K562 (cell line): ENCODE data around the gene SFTPB. TPM values are rescaled to one million over a fixed set of nuclear protein-coding genes. Genes with fewer than 3 reads are reported as not detected.

Experiments used
- ARID1B ChIP-seq: fragments of 450-650 bp; IDR thresholded peaks from 2 replicates; pipeline ENCODE4 v1.6.1; 2016; ENCODE audit warnings: antibody characterized with exemption, mild to moderate bottlenecking, inconsistent platforms
- CBX2 ChIP-seq: fragments of 200-600 bp; sonication (generic); IDR thresholded peaks from one replicate; pipeline ENCODE4 v1.6.1; 2012; ENCODE audit warnings: mild to moderate bottlenecking, low read length, inconsistent platforms; ENCODE audit not compliant: insufficient read depth, poor library complexity, severe bottlenecking
- DIDO1 ChIP-seq: fragments of 450-650 bp; IDR thresholded peaks from 2 replicates; pipeline ENCODE4 v1.6.1; 2016; ENCODE audit warnings: low read depth, missing biosample characterization, missing genetic modification characterization
- RNF2 ChIP-seq: sonication (generic); IDR thresholded peaks from 2 replicates; pipeline ENCODE4 v1.6.1; 2016
- STAT5B ChIP-seq: fragments of 250-450 bp; sonication (Bioruptor Pico); IDR thresholded peaks from 2 replicates; pipeline ENCODE4 v1.8.0; 2021; ENCODE audit warnings: mild to moderate bottlenecking, inconsistent platforms
- TAF7 ChIP-seq: fragments of 450-650 bp; IDR thresholded peaks from 2 replicates; pipeline ENCODE4 v1.6.1; 2016; ENCODE audit warnings: missing genetic modification characterization, missing compliant biosample characterization
- ZFP1 ChIP-seq: fragments of 450-650 bp; formaldehyde crosslinking; IDR thresholded peaks from 2 replicates; pipeline ENCODE4 v1.4.0; 2020; ENCODE audit warnings: mild to moderate bottlenecking, mixed read lengths
- polyA plus RNA-seq, 8 experiments: library from polyadenylated mRNA; depleted of rRNA in 4 of 8; stranded (reverse) in 5 of 8; unstranded in 3 of 8; fragments of >200 nt; fragmentation: Nextera tagmentation in 2 of 8; fragmentation: Illumina TruSeq in 1 of 8; extraction: Ambion mirVana in 2 of 8; extraction: Trizol in 1 of 8; gene quantifications; 2 replicates each; pipeline versions ENCODE4 v1.2.1 to v1.2.3, GENCODE V29; 2011 to 2014; ENCODE audit warnings: inconsistent platforms in 1 of 8, missing spikeins in 1 of 8
- total RNA-seq, 7 experiments: library from RNA; depleted of rRNA in 6 of 7; stranded (reverse); fragments of >200 nt in 6 of 7; fragmentation: Illumina TruSeq in 2 of 7; extraction: Trizol in 2 of 7; gene quantifications; 2 replicates each; pipeline versions ENCODE4 v1.2.1 to v1.2.3, GENCODE V29; 2011 to 2021; ENCODE audit warnings: low replicate concordance in 1 of 7
- TF ChIP-seq, protein P1 (sequence below): fragments of 450-650 bp; IDR thresholded peaks from 2 replicates; pipeline ENCODE4 v1.6.1; 2016; ENCODE audit warnings: antibody characterized with exemption
- TF ChIP-seq, protein P2 (sequence below), 2 experiments: fragments of 450-650 bp; conservative IDR thresholded peaks; 2 replicates each; pipeline ENCODE4 v1.6.1; 2017; ENCODE audit warnings: mild to moderate bottlenecking in 2 of 2, moderate library complexity in 2 of 2
- TF ChIP-seq, protein P3 (sequence below): fragments of 450-650 bp; formaldehyde crosslinking; IDR thresholded peaks from 2 replicates; pipeline ENCODE4 v1.4.0; 2020; ENCODE audit warnings: mild to moderate bottlenecking, moderate library complexity
- TF ChIP-seq, protein P4 (sequence below): sonication (generic); formaldehyde crosslinking; IDR thresholded peaks from 2 replicates; pipeline ENCODE4 v1.8.1; 2023; ENCODE audit warnings: mild to moderate bottlenecking, missing genetic modification reagents, moderate library complexity
- TF ChIP-seq, protein P5 (sequence below): sonication (generic); formaldehyde crosslinking; IDR thresholded peaks from 2 replicates; pipeline ENCODE4 v1.9.0; 2022; ENCODE audit warnings: mild to moderate bottlenecking, missing genetic modification reagents
- TF ChIP-seq, protein P6 (sequence below): fragments of 450-650 bp; IDR thresholded peaks from 2 replicates; pipeline ENCODE4 v1.6.1; 2016; ENCODE audit warnings: borderline replicate concordance
- TF ChIP-seq, protein P7 (sequence below): fragments of 450-650 bp; IDR thresholded peaks from 2 replicates; pipeline ENCODE4 v1.6.1; 2018; ENCODE audit not compliant: partially characterized antibody

SFTPB gene
- total and polyA plus RNA-seq, 9 of the 15 experiments (the other 6 are each of a cell fraction or from before 2014, with no cell fraction given): 0.03 to 7.0 TPM; not detected in 7

DNA sequence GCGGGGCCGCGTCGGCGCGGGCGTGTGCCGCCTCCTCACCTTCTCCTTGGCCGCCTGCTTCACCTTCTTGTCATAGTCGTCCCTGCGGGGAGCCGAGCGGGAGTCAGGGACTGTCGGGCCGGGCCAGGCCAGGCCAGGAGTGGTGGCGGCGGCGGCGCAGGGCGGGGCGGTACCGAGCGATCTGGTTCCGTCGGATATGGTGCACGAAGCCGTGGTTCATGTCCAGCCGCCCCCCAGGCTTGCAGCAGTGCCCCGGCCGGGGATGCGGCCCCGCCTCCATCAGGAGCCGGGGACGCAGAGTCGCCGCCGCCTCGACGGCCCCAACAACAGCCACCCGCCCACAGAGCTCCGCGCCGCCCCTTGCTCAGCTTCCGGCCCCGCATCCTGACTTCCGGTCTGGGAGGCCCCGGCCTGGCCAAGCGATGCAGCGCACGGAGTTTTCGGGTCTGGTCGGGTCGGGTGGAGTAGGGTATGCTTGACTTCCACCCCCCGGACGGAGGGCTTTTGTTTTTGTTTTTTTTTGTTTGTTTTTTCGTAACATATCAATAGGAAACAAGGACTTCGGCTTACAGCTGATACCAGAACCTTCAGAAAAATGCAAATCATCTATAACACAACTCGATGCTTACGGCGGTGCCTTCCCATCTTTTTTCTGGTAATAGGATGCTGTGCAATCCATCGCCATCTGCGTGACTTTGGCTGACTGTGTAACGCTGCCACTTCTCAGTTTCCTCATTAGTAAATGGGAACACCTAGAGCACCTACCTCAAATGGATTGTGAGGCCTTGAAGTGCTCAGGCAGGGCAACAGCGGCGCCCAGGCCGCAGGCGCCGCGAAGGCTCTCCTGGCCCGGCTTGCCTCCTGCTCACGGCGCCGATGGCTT is 56.1 kb downstream of the SFTPB start, which contains the start of gene C2orf68 (continued):
- TF ChIP-seq, protein P1, sequence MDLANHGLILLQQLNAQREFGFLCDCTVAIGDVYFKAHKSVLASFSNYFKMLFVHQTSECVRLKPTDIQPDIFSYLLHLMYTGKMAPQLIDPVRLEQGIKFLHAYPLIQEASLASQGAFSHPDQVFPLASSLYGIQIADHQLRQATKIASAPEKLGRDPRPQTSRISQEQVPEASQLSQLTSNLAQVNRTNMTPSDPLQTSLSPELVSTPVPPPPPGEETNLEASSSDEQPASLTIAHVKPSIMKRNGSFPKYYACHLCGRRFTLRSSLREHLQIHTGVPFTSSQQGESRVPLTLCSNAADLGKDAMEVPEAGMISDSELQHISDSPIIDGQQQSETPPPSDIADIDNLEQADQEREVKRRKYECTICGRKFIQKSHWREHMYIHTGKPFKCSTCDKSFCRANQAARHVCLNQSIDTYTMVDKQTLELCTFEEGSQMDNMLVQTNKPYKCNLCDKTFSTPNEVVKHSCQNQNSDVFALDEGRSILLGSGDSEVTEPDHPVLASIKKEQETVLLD: no peak
- no peak for TF ChIP-seq CBX2
- TF ChIP-seq, protein P2, sequence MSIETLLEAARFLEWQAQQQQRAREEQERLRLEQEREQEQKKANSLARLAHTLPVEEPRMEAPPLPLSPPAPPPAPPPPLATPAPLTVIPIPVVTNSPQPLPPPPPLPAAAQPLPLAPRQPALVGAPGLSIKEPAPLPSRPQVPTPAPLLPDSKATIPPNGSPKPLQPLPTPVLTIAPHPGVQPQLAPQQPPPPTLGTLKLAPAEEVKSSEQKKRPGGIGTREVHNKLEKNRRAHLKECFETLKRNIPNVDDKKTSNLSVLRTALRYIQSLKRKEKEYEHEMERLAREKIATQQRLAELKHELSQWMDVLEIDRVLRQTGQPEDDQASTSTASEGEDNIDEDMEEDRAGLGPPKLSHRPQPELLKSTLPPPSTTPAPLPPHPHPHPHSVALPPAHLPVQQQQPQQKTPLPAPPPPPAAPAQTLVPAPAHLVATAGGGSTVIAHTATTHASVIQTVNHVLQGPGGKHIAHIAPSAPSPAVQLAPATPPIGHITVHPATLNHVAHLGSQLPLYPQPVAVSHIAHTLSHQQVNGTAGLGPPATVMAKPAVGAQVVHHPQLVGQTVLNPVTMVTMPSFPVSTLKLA (conservative IDR thresholded peaks at IDR 0.05): peak; percentile 60 to 75
- TF ChIP-seq TAF7 (tag): peak; percentile 78
- TF ChIP-seq RNF2: no peak
- TF ChIP-seq, protein P3, sequence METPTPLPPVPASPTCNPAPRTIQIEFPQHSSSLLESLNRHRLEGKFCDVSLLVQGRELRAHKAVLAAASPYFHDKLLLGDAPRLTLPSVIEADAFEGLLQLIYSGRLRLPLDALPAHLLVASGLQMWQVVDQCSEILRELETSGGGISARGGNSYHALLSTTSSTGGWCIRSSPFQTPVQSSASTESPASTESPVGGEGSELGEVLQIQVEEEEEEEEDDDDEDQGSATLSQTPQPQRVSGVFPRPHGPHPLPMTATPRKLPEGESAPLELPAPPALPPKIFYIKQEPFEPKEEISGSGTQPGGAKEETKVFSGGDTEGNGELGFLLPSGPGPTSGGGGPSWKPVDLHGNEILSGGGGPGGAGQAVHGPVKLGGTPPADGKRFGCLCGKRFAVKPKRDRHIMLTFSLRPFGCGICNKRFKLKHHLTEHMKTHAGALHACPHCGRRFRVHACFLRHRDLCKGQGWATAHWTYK (CRISPR knock-in tag): 0 out of 2 replicates have a peak, but pooled peaks have one; percentile 36
- TF ChIP-seq, protein P4, sequence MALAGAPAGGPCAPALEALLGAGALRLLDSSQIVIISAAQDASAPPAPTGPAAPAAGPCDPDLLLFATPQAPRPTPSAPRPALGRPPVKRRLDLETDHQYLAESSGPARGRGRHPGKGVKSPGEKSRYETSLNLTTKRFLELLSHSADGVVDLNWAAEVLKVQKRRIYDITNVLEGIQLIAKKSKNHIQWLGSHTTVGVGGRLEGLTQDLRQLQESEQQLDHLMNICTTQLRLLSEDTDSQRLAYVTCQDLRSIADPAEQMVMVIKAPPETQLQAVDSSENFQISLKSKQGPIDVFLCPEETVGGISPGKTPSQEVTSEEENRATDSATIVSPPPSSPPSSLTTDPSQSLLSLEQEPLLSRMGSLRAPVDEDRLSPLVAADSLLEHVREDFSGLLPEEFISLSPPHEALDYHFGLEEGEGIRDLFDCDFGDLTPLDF (CRISPR knock-in tag): no peak
- TF ChIP-seq, protein P5, sequence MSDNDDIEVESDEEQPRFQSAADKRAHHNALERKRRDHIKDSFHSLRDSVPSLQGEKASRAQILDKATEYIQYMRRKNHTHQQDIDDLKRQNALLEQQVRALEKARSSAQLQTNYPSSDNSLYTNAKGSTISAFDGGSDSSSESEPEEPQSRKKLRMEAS: 0 out of 2 replicates have a peak, but pooled peaks have one; percentile 15
- TF ChIP-seq, protein P6, sequence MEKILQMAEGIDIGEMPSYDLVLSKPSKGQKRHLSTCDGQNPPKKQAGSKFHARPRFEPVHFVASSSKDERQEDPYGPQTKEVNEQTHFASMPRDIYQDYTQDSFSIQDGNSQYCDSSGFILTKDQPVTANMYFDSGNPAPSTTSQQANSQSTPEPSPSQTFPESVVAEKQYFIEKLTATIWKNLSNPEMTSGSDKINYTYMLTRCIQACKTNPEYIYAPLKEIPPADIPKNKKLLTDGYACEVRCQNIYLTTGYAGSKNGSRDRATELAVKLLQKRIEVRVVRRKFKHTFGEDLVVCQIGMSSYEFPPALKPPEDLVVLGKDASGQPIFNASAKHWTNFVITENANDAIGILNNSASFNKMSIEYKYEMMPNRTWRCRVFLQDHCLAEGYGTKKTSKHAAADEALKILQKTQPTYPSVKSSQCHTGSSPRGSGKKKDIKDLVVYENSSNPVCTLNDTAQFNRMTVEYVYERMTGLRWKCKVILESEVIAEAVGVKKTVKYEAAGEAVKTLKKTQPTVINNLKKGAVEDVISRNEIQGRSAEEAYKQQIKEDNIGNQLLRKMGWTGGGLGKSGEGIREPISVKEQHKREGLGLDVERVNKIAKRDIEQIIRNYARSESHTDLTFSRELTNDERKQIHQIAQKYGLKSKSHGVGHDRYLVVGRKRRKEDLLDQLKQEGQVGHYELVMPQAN: no peak; the same call in 1 of the 2 replicates
- no peak for TF ChIP-seq STAT5B
- TF ChIP-seq DIDO1 (tag): no peak
- no peak for TF ChIP-seq ARID1B
- no peak for TF ChIP-seq ZFP1 (CRISPR knock-in tag)
- TF ChIP-seq, protein P7, sequence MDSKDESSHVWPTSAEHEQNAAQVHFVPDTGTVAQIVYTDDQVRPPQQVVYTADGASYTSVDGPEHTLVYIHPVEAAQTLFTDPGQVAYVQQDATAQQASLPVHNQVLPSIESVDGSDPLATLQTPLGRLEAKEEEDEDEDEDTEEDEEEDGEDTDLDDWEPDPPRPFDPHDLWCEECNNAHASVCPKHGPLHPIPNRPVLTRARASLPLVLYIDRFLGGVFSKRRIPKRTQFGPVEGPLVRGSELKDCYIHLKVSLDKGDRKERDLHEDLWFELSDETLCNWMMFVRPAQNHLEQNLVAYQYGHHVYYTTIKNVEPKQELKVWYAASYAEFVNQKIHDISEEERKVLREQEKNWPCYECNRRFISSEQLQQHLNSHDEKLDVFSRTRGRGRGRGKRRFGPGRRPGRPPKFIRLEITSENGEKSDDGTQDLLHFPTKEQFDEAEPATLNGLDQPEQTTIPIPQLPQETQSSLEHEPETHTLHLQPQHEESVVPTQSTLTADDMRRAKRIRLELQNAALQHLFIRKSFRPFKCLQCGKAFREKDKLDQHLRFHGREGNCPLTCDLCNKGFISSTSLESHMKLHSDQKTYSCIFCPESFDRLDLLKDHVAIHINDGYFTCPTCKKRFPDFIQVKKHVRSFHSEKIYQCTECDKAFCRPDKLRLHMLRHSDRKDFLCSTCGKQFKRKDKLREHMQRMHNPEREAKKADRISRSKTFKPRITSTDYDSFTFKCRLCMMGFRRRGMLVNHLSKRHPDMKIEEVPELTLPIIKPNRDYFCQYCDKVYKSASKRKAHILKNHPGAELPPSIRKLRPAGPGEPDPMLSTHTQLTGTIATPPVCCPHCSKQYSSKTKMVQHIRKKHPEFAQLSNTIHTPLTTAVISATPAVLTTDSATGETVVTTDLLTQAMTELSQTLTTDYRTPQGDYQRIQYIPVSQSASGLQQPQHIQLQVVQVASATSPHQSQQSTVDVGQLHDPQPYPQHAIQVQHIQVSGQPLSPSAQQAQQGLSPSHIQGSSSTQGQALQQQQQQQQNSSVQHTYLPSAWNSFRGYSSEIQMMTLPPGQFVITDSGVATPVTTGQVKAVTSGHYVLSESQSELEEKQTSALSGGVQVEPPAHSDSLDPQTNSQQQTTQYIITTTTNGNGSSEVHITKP: no peak
